Prostate gland (tissue), 2 donors: Measurements from ENCODE around the gene ENPEP. TPM values are rescaled to one million over a fixed set of nuclear protein-coding genes. Genes with fewer than 3 reads are reported as not detected.

ENCODE experiments used
- DNase-seq: peaks from one replicate; pipeline ENCODE4 v3.0.0-alpha.2; 2019; ENCODE audit warnings: low spot score
- H3K27ac ChIP-seq, 2 donors: fragments of 200-600 bp; sonication (generic); 2 replicates each; pipeline ENCODE4 v1.5.1; 2017 to 2019
- H3K27me3 ChIP-seq: fragments of 200-600 bp; sonication (generic); replicated peaks from 2 replicates; pipeline ENCODE4 v1.5.1; 2019; ENCODE audit not compliant: insufficient read depth
- H3K36me3 ChIP-seq, 2 donors: fragments of 200-600 bp; sonication (generic); 1 replicate in 1 of 2; 2 replicates in 1 of 2; pipeline versions ENCODE4 v1.5.1 to v1.8.1; 2017 to 2019
- H3K4me1 ChIP-seq: fragments of 200-600 bp; sonication (generic); replicated peaks from 2 replicates; pipeline ENCODE4 v1.5.1; 2019
- H3K4me3 ChIP-seq, 2 donors: fragments of 200-600 bp; sonication (generic); 2 replicates each; pipeline ENCODE4 v1.5.1; 2017 to 2019
- H3K9me3 ChIP-seq: fragments of 200-600 bp; sonication (generic); 2 replicates; pipeline ENCODE4 v1.5.1; 2017
- CTCF ChIP-seq, 4 experiments: fragments of 200-600 bp in 2 of 4; fragments of 450-650 bp in 2 of 4; sonication (generic) in 2 of 4; IDR thresholded peaks; 1 replicate in 3 of 4; 2 replicates in 1 of 4; pipeline ENCODE4 v1.5.1; 2016 to 2019; ENCODE audit warnings: antibody characterized with exemption in 4 of 4, mild to moderate bottlenecking in 2 of 4, moderate library complexity in 2 of 4
- POLR2A ChIP-seq: fragments of 450-650 bp; IDR thresholded peaks from one replicate; pipeline ENCODE4 v1.6.1; 2016; ENCODE audit warnings: antibody characterized with exemption, mild to moderate bottlenecking
- POLR2AphosphoS5 ChIP-seq: sonication (generic); formaldehyde crosslinking; IDR thresholded peaks from one replicate; pipeline ENCODE4 v1.6.1; 2017; ENCODE audit warnings: antibody characterized with exemption
- WGBS: methylation state at CpG from one replicate; pipeline ENCODE4 v1.1.5; 2018; 5-methylcytosine and 5-hydroxymethylcytosine counted together
- intact Hi-C: fragments of 100-400 bp; cut with DNase I; formaldehyde crosslinking; loops from one replicate; pipeline ENCODE4 v1.14.2; 2022
- total RNA-seq, 2 donors: library from RNA; depleted of rRNA; stranded (reverse); fragments of >200 nt; gene quantifications; one replicate each; pipeline ENCODE4 v1.1.0, GENCODE V29; 2016

Gene ENPEP
- total RNA-seq, 2 donors from 2014 or later: 1.3 to 1.8 TPM

- TF ChIP-seq POLR2AphosphoS5: no peak
- no peak for TF ChIP-seq CTCF (IDR thresholded peaks at IDR 0.05)
- no peak for TF ChIP-seq POLR2A
- H3K27ac ChIP-seq: no peak overlapping the region
- intact Hi-C loops: no loop called here
- H3K36me3 ChIP-seq: no peaks in the 10 kb centered on the region
- no peak overlapping the region for H3K4me3 ChIP-seq
- H3K27me3 ChIP-seq: peaks cover 31% of the 10 kb centered on the region
- 38% methylated on average over 20 of the region's 20 CpGs for WGBS
- no peaks in the 10 kb centered on the region for H3K9me3 ChIP-seq
- H3K4me1 ChIP-seq: no peaks in the 10 kb centered on the region
- DNase-seq: no peak
These were observed 134.6 kb downstream of the ENPEP start for GRCh38 chr4:110610620-110610939.

GRCh38 chr4:110610940-110611831 lies 135.2 kb downstream of the ENPEP start:
- H3K27me3 ChIP-seq: peaks cover 33% of the 10 kb centered on the region
- no peak overlapping the region for H3K4me3 ChIP-seq
- 7% methylated on average over 33 of the region's 54 CpGs for WGBS
- no peaks in the 10 kb centered on the region for H3K4me1 ChIP-seq
- DNase-seq: no peak
- no peaks in the 10 kb centered on the region for H3K36me3 ChIP-seq
- H3K27ac ChIP-seq: no peak overlapping the region
- H3K9me3 ChIP-seq: no peaks in the 10 kb centered on the region
- intact Hi-C loops: no loop called here
- TF ChIP-seq CTCF (IDR thresholded peaks at IDR 0.05) (no peak), POLR2AphosphoS5 (no peak), POLR2A (no peak)

- DNase-seq: no peak
- Histone ChIP-seq H3K4me1 (no peaks in the 10 kb centered on the region), H3K36me3 (no peaks in the 10 kb centered on the region), H3K9me3 (no peaks in the 10 kb centered on the region), H3K27me3 (peaks cover 41% of the 10 kb centered on the region), H3K4me3 (no peak overlapping the region), H3K27ac (no peak overlapping the region)
- intact Hi-C loops: no loop called here
- WGBS: 11% methylated on average over 30 of the region's 30 CpGs
- TF ChIP-seq POLR2A (no peak), CTCF (IDR thresholded peaks at IDR 0.05) (no peak), POLR2AphosphoS5 (no peak)
These were observed 136.1 kb downstream of the ENPEP start for GRCh38 chr4:110611968-110612447.

DNA sequence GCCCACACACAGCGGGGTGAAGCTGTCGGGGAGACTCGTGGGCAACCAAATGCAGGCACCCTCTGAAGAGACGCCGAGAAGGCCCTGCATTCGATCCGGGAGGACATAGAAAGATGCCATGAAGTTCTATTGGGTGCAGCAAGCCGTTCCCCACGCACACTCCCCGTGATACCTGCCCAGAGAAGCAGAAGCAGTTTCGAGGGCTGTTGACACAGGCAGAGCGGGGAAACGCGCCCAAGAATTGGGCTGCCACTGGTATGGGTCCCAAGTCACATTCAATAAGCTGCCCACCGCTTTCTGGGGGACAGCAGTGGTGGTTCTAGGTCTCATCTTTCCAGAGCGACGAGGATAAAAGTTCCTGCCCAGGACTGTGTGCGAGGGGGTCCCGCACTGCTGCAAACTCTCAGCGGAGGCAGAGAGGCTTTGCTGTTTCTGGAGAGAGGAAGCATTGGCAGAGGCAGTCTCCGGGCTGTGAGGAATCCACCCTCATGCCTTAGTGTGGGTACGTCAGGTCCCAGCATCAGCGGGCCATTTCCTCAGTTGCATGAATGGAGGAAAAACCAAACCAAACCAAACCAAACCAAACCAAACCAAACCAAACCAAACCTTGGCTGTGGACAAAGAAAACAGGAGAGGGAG lies 136.8 kb downstream of the ENPEP start:
- TF ChIP-seq POLR2AphosphoS5 (no peak), POLR2A (no peak), CTCF (IDR thresholded peaks at IDR 0.05) (no peak)
- H3K4me1 ChIP-seq: no peaks in the 10 kb centered on the region
- 24% methylated on average over 23 of the region's 23 CpGs for WGBS
- no peak for DNase-seq
- H3K27ac ChIP-seq: no peak overlapping the region
- H3K9me3 ChIP-seq: no peaks in the 10 kb centered on the region
- H3K4me3 ChIP-seq: no peak overlapping the region
- no peaks in the 10 kb centered on the region for H3K36me3 ChIP-seq
- intact Hi-C loops: no loop called here
- H3K27me3 ChIP-seq: peaks cover 43% of the 10 kb centered on the region
